Adrenal gland (tissue), 12 donors: ENCODE measurements around the gene NTPCR. TPM values are rescaled to one million over a fixed set of nuclear protein-coding genes. Genes with fewer than 3 reads are reported as not detected.

Experiments used
- DNase-seq, 7 donors: peaks; one replicate each; pipeline ENCODE4 v3.0.0-alpha.2; 2019 to 2020
- H3K27ac ChIP-seq, 5 donors: fragments of 200-600 bp; sonication (generic) in 4 of 5; 1 replicate in 3 of 5; 2 replicates in 2 of 5; pipeline versions ENCODE4 v1.5.1 to v1.8.0; 2016 to 2020; ENCODE audit warnings: mild to moderate bottlenecking in 1 of 5
- H3K27me3 ChIP-seq: fragments of 200-600 bp; 2 replicates; pipeline ENCODE4 v1.8.0; 2021
- H3K36me3 ChIP-seq, 2 donors: fragments of 200-600 bp; replicated peaks in 1 of 2; 1 replicate in 1 of 2; 2 replicates in 1 of 2; pipeline versions ENCODE4 v1.5.1 to v1.8.0; 2018 to 2022
- H3K4me1 ChIP-seq, 2 donors: fragments of 200-600 bp; replicated peaks in 1 of 2; 1 replicate in 1 of 2; 2 replicates in 1 of 2; pipeline versions ENCODE4 v1.5.1 to v1.8.0; 2018 to 2021
- H3K4me3 ChIP-seq, 4 donors: fragments of 200-600 bp; sonication (generic) in 3 of 4; one replicate each; pipeline ENCODE4 v1.5.1; 2016 to 2018
- H3K9me3 ChIP-seq, 3 donors: fragments of 200-600 bp; sonication (generic) in 1 of 3; replicated peaks in 1 of 3; 1 replicate in 2 of 3; 2 replicates in 1 of 3; pipeline versions ENCODE4 v1.5.1 to v1.8.0; 2016 to 2021
- CTCF ChIP-seq, 6 experiments: fragments of 450-650 bp in 4 of 6; fragments of 200-600 bp in 2 of 6; sonication (generic) in 1 of 6; IDR thresholded peaks; 1 replicate in 5 of 6; 2 replicates in 1 of 6; pipeline versions ENCODE4 v1.5.1 to v1.8.0; 2016 to 2021; ENCODE audit warnings: antibody characterized with exemption in 6 of 6, mild to moderate bottlenecking in 2 of 6, moderate library complexity in 1 of 6
- POLR2A ChIP-seq, 2 donors: fragments of 450-650 bp; IDR thresholded peaks; one replicate each; pipeline ENCODE4 v1.6.1; 2017; ENCODE audit warnings: antibody characterized with exemption in 2 of 2, mild to moderate bottlenecking in 2 of 2, moderate library complexity in 1 of 2
- WGBS, 4 donors: extraction: QIAGEN DNeasy Blood & Tissue Kit in 2 of 4; methylation state at CpG; one replicate each; pipeline versions ENCODE4 v1.1.5 to v1.1.7; 2013 to 2017; 5-methylcytosine and 5-hydroxymethylcytosine counted together
- intact Hi-C, 2 donors: fragments of 100-400 bp; cut with DNase I; formaldehyde crosslinking; loops; one replicate each; pipeline versions ENCODE4 v1.14.1 to v1.15.0; 2022 to 2023
- polyA plus RNA-seq, 3 donors: library from polyadenylated mRNA; stranded (reverse); fragments of 200-250 nt in 2 of 3; fragments of 350-450 nt in 1 of 3; fragmentation: Illumina TruSeq in 1 of 3; extraction: RNeasy Lipid Tissue Mini Kit (QIAGEN cat#74804) in 1 of 3; gene quantifications; one replicate each; pipeline ENCODE4 v1.2.3, GENCODE V29; 2013 to 2014
- total RNA-seq, 9 donors: library from RNA; depleted of rRNA in 4 of 9; stranded (reverse); fragments of >200 nt in 4 of 9; fragments of 120-200 nt in 1 of 9; fragmentation: NEBNext Ultra II Directional in 1 of 9; extraction: Animal tissue kit (Norgen Biotek cat#: 25700) in 1 of 9; gene quantifications; one replicate each; pipeline versions ENCODE4 v1.1.0 to v1.2.4, GENCODE V29; 2013 to 2023
- donor health status: healthy with polysubstance abuse.
- donor health status: Bipolar disorder and iron deficiency.
- donor health status: DM: yes; HTN: yes; CAD: no.
- donor health status: DM: no; HTN: no; CAD: no.
- donor health status: DM: no; HTN: no; CAD: no.
- donor health status: DM: yes; HTN: yes; CAD: no.

Gene NTPCR
- total and polyA plus RNA-seq, 12 donors, result 17.3 to 72.0 (median 57.2) TPM

- TF ChIP-seq CTCF (IDR thresholded peaks at IDR 0.05) (no peak), POLR2A (IDR thresholded peaks at IDR 0.05) (no peak)
- no peak overlapping the region for H3K4me3 ChIP-seq
- no peaks in the 10 kb centered on the region for H3K27me3 ChIP-seq
- H3K36me3 ChIP-seq, result no peaks in the 10 kb centered on the region
- intact Hi-C loops, result no loop called here
- WGBS, 4 donors, result 81 to 92% (median 86%) methylated on average over 4 of the region's 4 CpGs
- no peaks in the 10 kb centered on the region for H3K4me1 ChIP-seq
- no peak for DNase-seq
- no peaks in the 10 kb centered on the region for H3K9me3 ChIP-seq
- H3K27ac ChIP-seq, result no peak overlapping the region
Observed at GRCh38 chr1:232902774-232903350, 47.5 kb upstream of the NTPCR start.

DNA sequence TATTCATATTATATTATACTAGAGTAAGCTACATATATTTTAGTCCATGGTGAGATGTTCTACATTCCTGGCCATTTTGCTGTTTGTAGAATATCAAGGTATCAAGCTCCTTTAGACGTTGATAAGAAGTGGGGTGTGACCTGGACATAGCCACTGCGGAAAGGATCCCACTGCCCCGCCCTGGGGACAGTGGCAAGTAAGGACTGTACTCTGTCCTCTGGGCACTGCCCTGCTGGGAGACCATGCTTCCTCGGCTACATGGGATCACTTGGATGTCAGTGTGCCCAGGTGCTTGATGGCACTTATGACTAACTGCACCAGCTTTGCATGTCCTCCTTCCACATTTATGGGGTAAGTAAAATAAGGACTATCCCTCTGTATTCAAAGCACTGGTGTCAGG is 46.3 kb upstream of the NTPCR start:
- TF ChIP-seq CTCF (IDR thresholded peaks at IDR 0.05), result no peak
- no peak for TF ChIP-seq POLR2A (IDR thresholded peaks at IDR 0.05)
- intact Hi-C loops, result no loop called here
- DNase-seq, result no peak
- no peak overlapping the region for H3K27ac ChIP-seq
- no peaks in the 10 kb centered on the region for H3K9me3 ChIP-seq
- H3K27me3 ChIP-seq, result no peaks in the 10 kb centered on the region
- no peaks in the 10 kb centered on the region for H3K36me3 ChIP-seq
- H3K4me3 ChIP-seq, result no peak overlapping the region
- H3K4me1 ChIP-seq, result no peaks in the 10 kb centered on the region
- 78 to 86% (median 82%) methylated on average over 3 to 4 of the region's 4 CpGs for WGBS, 4 donors

GRCh38 chr1:232904566-232904965 is 45.8 kb upstream of the NTPCR start:
- H3K27me3 ChIP-seq, result no peaks in the 10 kb centered on the region
- H3K9me3 ChIP-seq, result no peaks in the 10 kb centered on the region
- intact Hi-C loops, result no loop called here
- WGBS, 4 donors, result 10 to 31% (median 18%) methylated on average over 1 of the region's 1 CpG
- DNase-seq, result no peak
- H3K4me3 ChIP-seq, result no peak overlapping the region
- no peaks in the 10 kb centered on the region for H3K4me1 ChIP-seq
- no peak for TF ChIP-seq POLR2A (IDR thresholded peaks at IDR 0.05)
- TF ChIP-seq CTCF (IDR thresholded peaks at IDR 0.05), result no peak
- no peaks in the 10 kb centered on the region for H3K36me3 ChIP-seq
- no peak overlapping the region for H3K27ac ChIP-seq

DNA sequence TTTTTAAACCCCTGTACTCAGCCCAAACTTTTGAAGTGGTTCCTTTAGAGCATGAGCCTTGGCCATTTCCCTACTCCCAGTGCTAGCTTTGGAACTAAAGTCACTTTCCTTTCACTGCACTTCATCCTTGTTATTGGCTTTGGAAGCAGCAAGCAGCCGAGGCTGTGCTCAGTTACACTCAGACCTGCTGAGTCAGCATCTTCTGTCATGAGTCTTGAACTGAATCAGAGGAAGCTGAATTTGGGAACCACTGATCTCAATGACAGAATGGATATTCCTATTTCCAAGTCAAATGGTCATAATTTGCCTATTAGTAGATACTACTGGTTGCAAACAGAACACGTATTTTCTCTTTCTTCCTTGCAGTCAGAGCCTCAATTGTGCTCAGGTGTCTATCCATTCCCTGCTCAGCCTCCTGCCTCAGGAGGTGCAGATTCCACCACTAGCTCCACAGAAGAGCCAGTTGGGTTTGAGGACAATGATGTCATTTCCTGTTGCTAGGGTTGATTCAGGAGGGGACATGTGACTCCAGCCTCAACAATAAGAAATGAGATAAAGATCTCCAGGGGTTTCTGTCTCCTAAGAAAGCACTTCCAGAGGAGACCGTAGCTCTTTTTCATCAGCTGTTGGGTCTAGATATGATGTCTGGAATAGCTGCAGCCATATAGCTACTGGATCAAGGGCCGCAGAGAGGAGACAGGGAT is 44.9 kb upstream of the NTPCR start:
- no peaks in the 10 kb centered on the region for H3K4me1 ChIP-seq
- intact Hi-C loops, result no loop called here
- no peak overlapping the region for H3K27ac ChIP-seq
- TF ChIP-seq POLR2A (IDR thresholded peaks at IDR 0.05), result no peak
- no peak for TF ChIP-seq CTCF (IDR thresholded peaks at IDR 0.05)
- H3K4me3 ChIP-seq, result no peak overlapping the region
- 68 to 85% (median 80%) methylated on average over 4 of the region's 4 CpGs for WGBS, 4 donors
- no peaks in the 10 kb centered on the region for H3K27me3 ChIP-seq
- DNase-seq, result peak in 1 of 7 donors; percentile 6
- H3K36me3 ChIP-seq, result no peaks in the 10 kb centered on the region
- no peaks in the 10 kb centered on the region for H3K9me3 ChIP-seq
